Measurements from ENCODE around the gene IGFL3. TPM values are rescaled to one million over a fixed set of nuclear protein-coding genes. Genes with fewer than 3 reads are reported as not detected.

IGFL3 gene
- total RNA-seq, 1 experiment from 2014 or later = not detected

GRCh38 chr19:46134527-46134926 is 10.0 kb upstream of the IGFL3 start:
- Histone ChIP-seq H3K27me3 (ENCODE audit: control insufficient read depth, insufficient read depth, low read length) (no peaks in the 10 kb centered on the region), H3K4me3 (ENCODE audit: insufficient read depth, low read depth, low read length) (no peak overlapping the region)

GRCh38 chr19:46133777-46134241 is 9.3 kb upstream of the IGFL3 start:
- DNase-seq = no peak
- no peak overlapping the region for H3K4me3 ChIP-seq (ENCODE audit: insufficient read depth, low read depth, low read length)
- H3K36me3 ChIP-seq (replicated peaks; ENCODE audit: control insufficient read depth, insufficient read depth, low read length) = no peaks in the 10 kb centered on the region
- no peaks in the 10 kb centered on the region for H3K27me3 ChIP-seq (ENCODE audit: control insufficient read depth, insufficient read depth, low read length)

More at GRCh38 chr19:46134527-46134926, 10.0 kb upstream of the IGFL3 start:
- DNase-seq = no peak
- H3K36me3 ChIP-seq (replicated peaks; ENCODE audit: control insufficient read depth, insufficient read depth, low read length) = no peaks in the 10 kb centered on the region

GRCh38 chr19:46133101-46133627 is 8.7 kb upstream of the IGFL3 start:
- Histone ChIP-seq H3K4me3 (ENCODE audit: insufficient read depth, low read depth, low read length) (peak overlapping the region; percentile 41; the same call in 1 of the 2 replicates), H3K27me3 (ENCODE audit: control insufficient read depth, insufficient read depth, low read length) (no peaks in the 10 kb centered on the region), H3K36me3 (replicated peaks; ENCODE audit: control insufficient read depth, insufficient read depth, low read length) (no peaks in the 10 kb centered on the region)
- peak; percentile 16 for DNase-seq

- no peaks in the 10 kb centered on the region for H3K27me3 ChIP-seq (ENCODE audit: control insufficient read depth, insufficient read depth, low read length)
- H3K4me3 ChIP-seq (ENCODE audit: insufficient read depth, low read depth, low read length) = peak overlapping the region; percentile 41
- H3K36me3 ChIP-seq (replicated peaks; ENCODE audit: control insufficient read depth, insufficient read depth, low read length) = no peaks in the 10 kb centered on the region
- no peak for DNase-seq
Observed at GRCh38 chr19:46132508-46133100, 8.1 kb upstream of the IGFL3 start.

- Histone ChIP-seq H3K4me3 (ENCODE audit: insufficient read depth, low read depth, low read length) (peak overlapping the region; percentile 41; the same call in 1 of the 2 replicates), H3K36me3 (replicated peaks; ENCODE audit: control insufficient read depth, insufficient read depth, low read length) (no peaks in the 10 kb centered on the region), H3K27me3 (ENCODE audit: control insufficient read depth, insufficient read depth, low read length) (no peaks in the 10 kb centered on the region)
- no peak for DNase-seq
Observed at GRCh38 chr19:46131485-46132143, 7.1 kb upstream of the IGFL3 start.

- Histone ChIP-seq H3K4me3 (ENCODE audit: insufficient read depth, low read depth, low read length) (no peak overlapping the region), H3K27me3 (ENCODE audit: control insufficient read depth, insufficient read depth, low read length) (no peaks in the 10 kb centered on the region), H3K36me3 (replicated peaks; ENCODE audit: control insufficient read depth, insufficient read depth, low read length) (no peaks in the 10 kb centered on the region)
- no peak for DNase-seq
Observed at GRCh38 chr19:46126086-46126580, 1.6 kb upstream of the IGFL3 start.

GRCh38 chr19:46125447-46125846 is 959 bp upstream of the IGFL3 start:
- H3K4me3 ChIP-seq (ENCODE audit: insufficient read depth, low read depth, low read length) = no peak overlapping the region
- H3K36me3 ChIP-seq (replicated peaks; ENCODE audit: control insufficient read depth, insufficient read depth, low read length) = no peaks in the 10 kb centered on the region
- DNase-seq = no peak
- H3K27me3 ChIP-seq (ENCODE audit: control insufficient read depth, insufficient read depth, low read length) = no peaks in the 10 kb centered on the region

- H3K27me3 ChIP-seq (ENCODE audit: control insufficient read depth, insufficient read depth, low read length) = no peaks in the 10 kb centered on the region
- no peak for DNase-seq
- no peak overlapping the region for H3K4me3 ChIP-seq (ENCODE audit: insufficient read depth, low read depth, low read length)
- no peaks in the 10 kb centered on the region for H3K36me3 ChIP-seq (replicated peaks; ENCODE audit: control insufficient read depth, insufficient read depth, low read length)
Observed at GRCh38 chr19:46118136-46118535, 6.4 kb downstream of the IGFL3 start.

- H3K27me3 ChIP-seq (ENCODE audit: control insufficient read depth, insufficient read depth, low read length) = no peaks in the 10 kb centered on the region
- H3K4me3 ChIP-seq (ENCODE audit: insufficient read depth, low read depth, low read length) = no peak overlapping the region
- no peak for DNase-seq
- no peaks in the 10 kb centered on the region for H3K36me3 ChIP-seq (replicated peaks; ENCODE audit: control insufficient read depth, insufficient read depth, low read length)
Observed at GRCh38 chr19:46116121-46116520, 8.4 kb downstream of the IGFL3 start.

- Histone ChIP-seq H3K36me3 (replicated peaks; ENCODE audit: control insufficient read depth, insufficient read depth, low read length) (no peaks in the 10 kb centered on the region), H3K4me3 (ENCODE audit: insufficient read depth, low read depth, low read length) (no peak overlapping the region), H3K27me3 (ENCODE audit: control insufficient read depth, insufficient read depth, low read length) (no peaks in the 10 kb centered on the region)
- DNase-seq = peak; percentile 22
Observed at GRCh38 chr19:46115396-46116106, 8.9 kb downstream of the IGFL3 start.

GRCh38 chr19:46113726-46114125 is 10.8 kb downstream of the IGFL3 start:
- Histone ChIP-seq H3K4me3 (ENCODE audit: insufficient read depth, low read depth, low read length) (no peak overlapping the region), H3K36me3 (replicated peaks; ENCODE audit: control insufficient read depth, insufficient read depth, low read length) (no peaks in the 10 kb centered on the region), H3K27me3 (ENCODE audit: control insufficient read depth, insufficient read depth, low read length) (no peaks in the 10 kb centered on the region)
- no peak for DNase-seq

- Histone ChIP-seq H3K4me3 (ENCODE audit: insufficient read depth, low read depth, low read length) (no peak overlapping the region), H3K27me3 (ENCODE audit: control insufficient read depth, insufficient read depth, low read length) (no peaks in the 10 kb centered on the region), H3K36me3 (replicated peaks; ENCODE audit: control insufficient read depth, insufficient read depth, low read length) (no peaks in the 10 kb centered on the region)
- no peak for DNase-seq
Observed at GRCh38 chr19:46112527-46112926, 12.0 kb downstream of the IGFL3 start.

GRCh38 chr19:46111376-46111775 is 13.1 kb downstream of the IGFL3 start:
- Histone ChIP-seq H3K4me3 (ENCODE audit: insufficient read depth, low read depth, low read length) (no peak overlapping the region), H3K36me3 (replicated peaks; ENCODE audit: control insufficient read depth, insufficient read depth, low read length) (no peaks in the 10 kb centered on the region), H3K27me3 (ENCODE audit: control insufficient read depth, insufficient read depth, low read length) (no peaks in the 10 kb centered on the region)
- DNase-seq = no peak

GRCh38 chr19:46109876-46110275 is 14.6 kb downstream of the IGFL3 start:
- Histone ChIP-seq H3K27me3 (ENCODE audit: control insufficient read depth, insufficient read depth, low read length) (no peaks in the 10 kb centered on the region), H3K4me3 (ENCODE audit: insufficient read depth, low read depth, low read length) (no peak overlapping the region), H3K36me3 (replicated peaks; ENCODE audit: control insufficient read depth, insufficient read depth, low read length) (no peaks in the 10 kb centered on the region)
- no peak for DNase-seq
